A549 (cell line): ENCODE data around the gene CALU. TPM values are rescaled to one million over a fixed set of nuclear protein-coding genes. Genes with fewer than 3 reads are reported as not detected.

Source experiments
- ATAC-seq, 2 experiments: fragments of 200-7000 bp in 1 of 2; fragments of >200 bp in 1 of 2; cut with Nextera tagmentation in 1 of 2; cut with Tn5 transposase in 1 of 2; 3 replicates each; pipeline versions ENCODE4 v1.8.0 to v1.9.1; 2018 to 2020; ENCODE audit warnings: mild to moderate bottlenecking in 1 of 2, moderate library complexity in 1 of 2
- CTCF ChIA-PET: fragments of 300-600 bp; sonication (Branson Sonifier 250); formaldehyde crosslinking; extraction: SDS; loops from one replicate; lab custom pipeline; 2021; ENCODE audit warnings: antibody characterized with exemption, inconsistent platforms; lab: Yijun Ruan, JAX
- POLR2A ChIA-PET: fragments of 350-600 bp; formaldehyde crosslinking; extraction: SDS; loops from one replicate; lab custom pipeline; 2021; ENCODE audit warnings: antibody characterized with exemption, inconsistent platforms; lab: Yijun Ruan, JAX
- DNase-seq, 2 experiments: peaks; one replicate each; pipeline versions ENCODE4 v3.0.0 to v3.0.0-alpha.2; 2011 to 2016; ENCODE audit warnings: low read depth in 1 of 2, low spot score in 1 of 2
- FAIRE-seq: peaks from 2 replicates; lab custom pipeline; 2011; peaks lifted over from hg19 to GRCh38; lab: Jason Lieb, UNC
- H3K27ac ChIP-seq, 2 experiments: fragments of >200 bp; sonication (Bioruptor Twin); formaldehyde crosslinking; 3 replicates each; pipeline ENCODE4 v1.5.1; 2016 to 2017
- H3K4me1 ChIP-seq: fragments of >200 bp; sonication (Bioruptor Twin); formaldehyde crosslinking; 3 replicates; pipeline ENCODE4 v1.6.1; 2016
- H3K4me2 ChIP-seq: fragments of >200 bp; sonication (Bioruptor Twin); formaldehyde crosslinking; 3 replicates; pipeline ENCODE4 v1.6.1; 2016
- H3K4me3 ChIP-seq: fragments of >200 bp; sonication (Bioruptor Twin); formaldehyde crosslinking; 3 replicates; pipeline ENCODE4 v1.5.1; 2016
- H3K9me3 ChIP-seq: fragments of >200 bp; sonication (Bioruptor Twin); formaldehyde crosslinking; 3 replicates; pipeline ENCODE4 v1.6.1; 2016
- ATOH8 ChIP-seq: fragments of 250-450 bp; sonication (Bioruptor Pico); IDR thresholded peaks from 2 replicates; pipeline ENCODE4 v1.5.0; 2020; ENCODE audit warnings: low read depth, mild to moderate bottlenecking, moderate library complexity
- CHD2 ChIP-seq: fragments of 150-350 bp; IDR thresholded peaks from 2 replicates; pipeline ENCODE4 v1.6.1; 2014; ENCODE audit warnings: low read length; ENCODE audit not compliant: partially characterized antibody
- CTCF ChIP-seq: fragments of >200 bp; sonication (Bioruptor Twin); formaldehyde crosslinking; IDR thresholded peaks from 3 replicates; pipeline ENCODE4 v1.5.1; 2016
- EHMT2 ChIP-seq: fragments of 200-600 bp; sonication (generic); IDR thresholded peaks from 2 replicates; pipeline ENCODE4 v1.6.1; 2016; ENCODE audit warnings: antibody characterized with exemption, low read depth, mild to moderate bottlenecking, moderate library complexity
- ESRRA ChIP-seq: fragments of 150-350 bp; IDR thresholded peaks from 2 replicates; pipeline ENCODE4 v1.6.1; 2014; ENCODE audit warnings: mild to moderate bottlenecking, low read length, borderline replicate concordance
- FOSB ChIP-seq: fragments of 250-450 bp; sonication (Bioruptor Pico); IDR thresholded peaks from 2 replicates; pipeline ENCODE4 v1.5.0; 2020; ENCODE audit warnings: mild to moderate bottlenecking, moderate library complexity
- FOSL2 ChIP-seq, 2 experiments: fragments of 450-650 bp in 1 of 2; fragments of >200 bp in 1 of 2; sonication (Bioruptor Twin) in 1 of 2; formaldehyde crosslinking; IDR thresholded peaks; 2 replicates each; pipeline versions ENCODE4 v1.5.0 to v1.6.1; 2016 to 2020; ENCODE audit warnings: mild to moderate bottlenecking in 1 of 2, moderate library complexity in 1 of 2
- HOXB13 ChIP-seq: fragments of 250-450 bp; sonication (Bioruptor Pico); IDR thresholded peaks from 2 replicates; pipeline ENCODE4 v1.5.0; 2020; ENCODE audit warnings: low read depth, mild to moderate bottlenecking, moderate library complexity
- JUNB ChIP-seq: fragments of >200 bp; sonication (Bioruptor Twin); formaldehyde crosslinking; IDR thresholded peaks from 2 replicates; pipeline ENCODE4 v1.6.1; 2016
- KDM1A ChIP-seq: fragments of 200-600 bp; sonication (generic); IDR thresholded peaks from 2 replicates; pipeline ENCODE4 v1.6.1; 2016; ENCODE audit warnings: low read depth, mild to moderate bottlenecking
- NFE2L2 ChIP-seq: fragments of 150-350 bp; conservative IDR thresholded peaks from 2 replicates; pipeline ENCODE4 v1.6.1; 2014; ENCODE audit warnings: low read length
- PBX3 ChIP-seq: IDR thresholded peaks from 2 replicates; pipeline ENCODE4 v1.6.1; 2012
- PHF8 ChIP-seq: fragments of 200-600 bp; sonication (generic); IDR thresholded peaks from 2 replicates; pipeline ENCODE4 v1.6.1; 2016; ENCODE audit warnings: low read depth, mild to moderate bottlenecking, antibody characterized with exemption, moderate library complexity, borderline replicate concordance
- POLR2A ChIP-seq: IDR thresholded peaks from 2 replicates; pipeline ENCODE4 v1.6.1; 2012; ENCODE audit warnings: mild to moderate bottlenecking, low read length
- RCOR1 ChIP-seq: fragments of 150-350 bp; IDR thresholded peaks from 2 replicates; pipeline ENCODE4 v1.6.1; 2014; ENCODE audit warnings: antibody characterized with exemption, low read length, low read depth
- REST ChIP-seq: fragments of 200-600 bp; sonication (generic); IDR thresholded peaks from 2 replicates; pipeline ENCODE4 v1.6.1; 2016; ENCODE audit warnings: antibody characterized with exemption, mild to moderate bottlenecking, moderate library complexity
- RNF2 ChIP-seq: fragments of 200-600 bp; sonication (generic); IDR thresholded peaks from 2 replicates; pipeline ENCODE4 v1.6.1; 2016; ENCODE audit warnings: low read depth, mild to moderate bottlenecking, antibody characterized with exemption, moderate library complexity, borderline replicate concordance
- ZC3H11A ChIP-seq: fragments of 450-650 bp; IDR thresholded peaks from 2 replicates; pipeline ENCODE4 v1.6.1; 2014; ENCODE audit warnings: antibody characterized with exemption, mild to moderate bottlenecking
- ZNF302 ChIP-seq: fragments of 250-450 bp; sonication (Bioruptor Pico); IDR thresholded peaks from 2 replicates; pipeline ENCODE4 v1.9.0; 2021; ENCODE audit warnings: inconsistent platforms, mild to moderate bottlenecking, moderate library complexity
- ZSCAN20 ChIP-seq: fragments of 250-450 bp; sonication (Bioruptor Pico); IDR thresholded peaks from 2 replicates; pipeline ENCODE4 v1.8.0; 2022; ENCODE audit warnings: mild to moderate bottlenecking, moderate library complexity
- WGBS: methylation state at CpG from one replicate; pipeline ENCODE4 v1.1.6; 2017; ENCODE audit errors: missing lambda C conversion rate; 5-methylcytosine and 5-hydroxymethylcytosine counted together
- polyA plus RNA-seq, 4 experiments: library from polyadenylated mRNA; depleted of rRNA in 3 of 4; stranded (reverse); fragments of >200 nt; fragmentation: RNase III in 1 of 4; extraction: RNeasy Plus Mini Kit Qiagen cat#74134 plus additional on column Dnase treatment in 1 of 4; gene quantifications; 2 replicates in 3 of 4; 3 replicates in 1 of 4; pipeline ENCODE4 v1.2.3, GENCODE V29; 2011 to 2017

CALU gene
- polyA plus RNA-seq, 2 of the 4 experiments (the other 2 are of a cell fraction): 192 to 233 TPM

- Histone ChIP-seq H3K4me2 (peak within 1 kb of the TSS; percentile 91), H3K9me3 (no peaks in the 10 kb centered on the region), H3K27ac (peak within 1 kb of the TSS; percentile 77 to 92), H3K4me1 (0 out of 3 replicates have a peak, but pooled peaks cover 9% of the 10 kb centered on the region), H3K4me3 (peak within 1 kb of the TSS; percentile 83)
- FAIRE-seq (no peak), DNase-seq (peak; percentile 41 to 70), ATAC-seq (peak; percentile 83 to 91)
- WGBS: 4% methylated on average over 31 of the region's 80 CpGs
- TF ChIP-seq PHF8 (peak; percentile 37; the same call in 1 of the 2 replicates), JUNB (no peak), RCOR1 (no peak)
- ChIA-PET POLR2A (no interaction called here), CTCF (interaction anchor here (1.1 to 1.8 kb wide), 2 partner anchors 89 to 92 kb away, joined by 3 to 7 read pairs; no protein-coding TSS in a partner anchor)
Observed at GRCh38 chr7:128791121-128791971, 52.2 kb downstream of the CALU start, which contains the start of gene CCDC136. Gene CCDC136 (plus strand): TSS chr7:128791968. CDS start chr7:128792412, 444 bp downstream.

- WGBS: 43% methylated on average over 7 of the region's 9 CpGs
- Histone ChIP-seq H3K27ac (peak overlapping the region; percentile 77 to 92; a peak in 5 of 6 replicates), H3K4me2 (peak overlapping the region; percentile 91), H3K9me3 (no peaks in the 10 kb centered on the region), H3K4me3 (peak overlapping the region; percentile 83), H3K4me1 (0 out of 3 replicates have a peak, but pooled peaks cover 9% of the 10 kb centered on the region)
- no peak for FAIRE-seq
- TF ChIP-seq FOSB (CRISPR knock-in tag) (no peak), REST (no peak), POLR2A (no peak), ZNF302 (CRISPR knock-in tag) (no peak), ATOH8 (no peak), EHMT2 (no peak), ZC3H11A (no peak), FOSL2 (IDR thresholded peaks at IDR 0.05) (no peak), FOSL2 (CRISPR knock-in tag; IDR thresholded peaks at IDR 0.05) (no peak), RNF2 (no peak), ESRRA (no peak), PBX3 (no peak), CTCF (no peak), ZSCAN20 (CRISPR knock-in tag) (no peak), HOXB13 (no peak), PHF8 (no peak), KDM1A (no peak), NFE2L2 (no peak), CHD2 (no peak)
- TF ChIP-seq, all 56 proteins: peak for 0
- DNase-seq (no peak), ATAC-seq (peak in 1 of 2 experiments; percentile 7; a peak in 3 of 6 replicates)
- POLR2A ChIA-PET: no interaction called here
- CTCF ChIA-PET: interaction anchor here (0.8 to 1.8 kb wide), 3 partner anchors 53 to 92 kb away, joined by 3 to 7 read pairs (median 3); partner anchors contain the start of gene CALU
Observed at GRCh38 chr7:128791972-128792327, 52.8 kb downstream of the CALU start.
